SK-N-SH (cell line): ENCODE measurements around the gene PDZRN4. TPM values are rescaled to one million over a fixed set of nuclear protein-coding genes. Genes with fewer than 3 reads are reported as not detected.
A peak's percentile ranks its signal among the peaks of the same experiment; 100 is the strongest.

Experiments
- CTCF ChIA-PET: fragments of 300-600, 350-600 bp; formaldehyde crosslinking; extraction: SDS; loops from one replicate; lab custom pipeline; 2021; lab: Yijun Ruan, JAX
- POLR2A ChIA-PET: fragments of 350-600 bp; sonication (Branson Sonifier 250); formaldehyde crosslinking; extraction: SDS; loops from one replicate; lab custom pipeline; 2020; ENCODE audit warnings: antibody characterized with exemption, inconsistent platforms; lab: Yijun Ruan, JAX
- DNase-seq: peaks from one replicate; pipeline ENCODE4 v3.0.0; 2012
- H2AFZ ChIP-seq: fragments of 200-600 bp; sonication (generic); 2 replicates; pipeline ENCODE4 v1.8.1; 2016; ENCODE audit warnings: antibody characterized with exemption, mild to moderate bottlenecking, low read depth
- H3F3A ChIP-seq: fragments of 200-600 bp; sonication (generic); replicated peaks from 2 replicates; pipeline ENCODE3; 2016; ENCODE audit warnings: antibody characterized with exemption, mild to moderate bottlenecking; ENCODE audit not compliant: insufficient read depth
- H3K27ac ChIP-seq, 2 experiments: fragments of 200-500 bp in 1 of 2; fragments of 200-600 bp in 1 of 2; sonication (Bioruptor generic) in 1 of 2; sonication (generic), shearing (Covaris generic) in 1 of 2; 2 replicates each; pipeline versions ENCODE4 v1.5.1 to v1.6.1; 2014 to 2016; ENCODE audit warnings: low read depth in 2 of 2, inconsistent platforms in 1 of 2, low read length in 1 of 2, mild to moderate bottlenecking in 1 of 2, mixed read lengths in 1 of 2
- H3K27me3 ChIP-seq: fragments of 200-600 bp; sonication (generic), shearing (Covaris generic); 2 replicates; pipeline ENCODE4 v1.6.1; 2016; ENCODE audit warnings: mixed run types; ENCODE audit not compliant: insufficient read depth
- H3K36me3 ChIP-seq, 2 experiments: fragments of 200-500 bp in 1 of 2; fragments of 200-600 bp in 1 of 2; sonication (Bioruptor generic) in 1 of 2; sonication (generic) in 1 of 2; replicated peaks in 1 of 2; 2 replicates each; pipeline versions ENCODE3 to v1.5.1; 2014 to 2016; ENCODE audit warnings: low read length in 1 of 2, mild to moderate bottlenecking in 1 of 2; ENCODE audit not compliant: insufficient read depth in 2 of 2, control insufficient read depth in 1 of 2
- H3K4me1 ChIP-seq, 2 experiments: fragments of 200-500 bp in 1 of 2; fragments of 200-600 bp in 1 of 2; sonication (Bioruptor generic) in 1 of 2; sonication (generic), shearing (Covaris generic) in 1 of 2; 2 replicates each; pipeline versions ENCODE4 v1.5.1 to v1.6.1; 2014 to 2016; ENCODE audit warnings: low read depth in 1 of 2, low read length in 1 of 2, mixed run types in 1 of 2; ENCODE audit not compliant: insufficient read depth in 2 of 2, control insufficient read depth in 1 of 2
- H3K4me2 ChIP-seq: fragments of 200-600 bp; sonication (generic), shearing (Covaris generic); 2 replicates; pipeline ENCODE4 v1.6.1; 2017; ENCODE audit warnings: mixed run types
- H3K4me3 ChIP-seq, 2 experiments: fragments of 200-500 bp in 1 of 2; fragments of 200-600 bp in 1 of 2; sonication (Bioruptor generic) in 1 of 2; sonication (generic), shearing (Covaris generic) in 1 of 2; 2 replicates each; pipeline versions ENCODE4 v1.5.1 to v1.8.1; 2014 to 2016; ENCODE audit warnings: low read depth in 2 of 2, inconsistent platforms in 1 of 2, low read length in 1 of 2, mild to moderate bottlenecking in 1 of 2, mixed read lengths in 1 of 2, moderate library complexity in 1 of 2
- H3K79me2 ChIP-seq: fragments of 200-600 bp; sonication (generic); 2 replicates; pipeline ENCODE4 v1.8.1; 2017; ENCODE audit warnings: mild to moderate bottlenecking; ENCODE audit not compliant: insufficient read depth
- H3K9ac ChIP-seq: fragments of 200-600 bp; sonication (generic); 2 replicates; pipeline ENCODE4 v1.6.1; 2017; ENCODE audit warnings: mixed run types
- H3K9me2 ChIP-seq: fragments of 200-600 bp; sonication (generic); 2 replicates; pipeline ENCODE4 v1.6.1; 2017; ENCODE audit warnings: mixed run types
- H3K9me3 ChIP-seq: fragments of 200-600 bp; sonication (generic); 2 replicates; pipeline ENCODE4 v1.6.1; 2017; ENCODE audit warnings: mixed run types, mild to moderate bottlenecking, moderate library complexity
- H4K20me1 ChIP-seq: fragments of 200-600 bp; sonication (generic); 2 replicates; pipeline ENCODE4 v1.6.1; 2017; ENCODE audit warnings: mild to moderate bottlenecking, mixed run types; ENCODE audit not compliant: insufficient read depth
- CHD2 ChIP-seq: fragments of 150-350 bp; IDR thresholded peaks from 2 replicates; pipeline ENCODE4 v1.6.1; 2018; ENCODE audit warnings: low read length; ENCODE audit not compliant: partially characterized antibody
- ELF1 ChIP-seq: IDR thresholded peaks from 2 replicates; pipeline ENCODE4 v1.4.0; 2012
- EP300 ChIP-seq, 2 experiments: IDR thresholded peaks; 2 replicates each; pipeline versions ENCODE4 v1.4.0 to v1.6.1; 2012; ENCODE audit warnings: borderline replicate concordance in 1 of 2, low read depth in 1 of 2, low read length in 1 of 2
- EZH2phosphoT487 ChIP-seq: fragments of 200-600 bp; sonication (generic); IDR thresholded peaks from 2 replicates; pipeline ENCODE4 v1.6.1; 2017; ENCODE audit warnings: low read depth, mixed run types, mild to moderate bottlenecking, antibody characterized with exemption, moderate library complexity, borderline replicate concordance
- FOSL2 ChIP-seq: IDR thresholded peaks from 2 replicates; pipeline ENCODE4 v1.4.0; 2012; ENCODE audit warnings: low read depth, mild to moderate bottlenecking, moderate library complexity, borderline replicate concordance
- FOXJ3 ChIP-seq: sonication (generic); formaldehyde crosslinking; IDR thresholded peaks from 2 replicates; pipeline ENCODE4 v1.5.1; 2020; ENCODE audit warnings: mild to moderate bottlenecking, missing genetic modification reagents
- FOXM1 ChIP-seq: IDR thresholded peaks from 2 replicates; pipeline ENCODE4 v1.4.0; 2012; ENCODE audit warnings: low read depth, mild to moderate bottlenecking
- GABPA ChIP-seq: IDR thresholded peaks from 2 replicates; pipeline ENCODE4 v1.4.0; 2012; ENCODE audit warnings: low read depth, mild to moderate bottlenecking
- GATA2 ChIP-seq: sonication (generic); formaldehyde crosslinking; IDR thresholded peaks from 2 replicates; pipeline ENCODE4 v1.5.0; 2020; ENCODE audit warnings: mild to moderate bottlenecking, missing genetic modification reagents
- JUND ChIP-seq: IDR thresholded peaks from 2 replicates; pipeline ENCODE4 v1.4.0; 2012
- MEF2A ChIP-seq: IDR thresholded peaks from 2 replicates; pipeline ENCODE4 v1.4.0; 2012; ENCODE audit warnings: low read depth, borderline replicate concordance
- MXI1 ChIP-seq: IDR thresholded peaks from 2 replicates; pipeline ENCODE4 v1.6.1; 2012; ENCODE audit warnings: mild to moderate bottlenecking, low read depth, low read length, improper control_type of control experiment
- NFIC ChIP-seq: IDR thresholded peaks from 2 replicates; pipeline ENCODE4 v1.4.0; 2012; ENCODE audit warnings: borderline replicate concordance
- POLR2AphosphoS5 ChIP-seq: IDR thresholded peaks from 2 replicates; pipeline ENCODE4 v1.6.1; 2012; ENCODE audit warnings: low read depth, low read length
- RCOR1 ChIP-seq: fragments of 150-350 bp; IDR thresholded peaks from 2 replicates; pipeline ENCODE4 v1.6.1; 2017; ENCODE audit warnings: antibody characterized with exemption, low read length
- RFX5 ChIP-seq: IDR thresholded peaks from 2 replicates; pipeline ENCODE4 v1.6.1; 2012; ENCODE audit warnings: mild to moderate bottlenecking, improper control_type of control experiment, low read length
- RXRA ChIP-seq: IDR thresholded peaks from 2 replicates; pipeline ENCODE4 v1.4.0; 2012; ENCODE audit warnings: low read depth, mild to moderate bottlenecking, borderline replicate concordance
- SIN3A ChIP-seq: IDR thresholded peaks from 2 replicates; pipeline ENCODE4 v1.6.1; 2012; ENCODE audit warnings: low read depth, mild to moderate bottlenecking, low read length, moderate library complexity, borderline replicate concordance
- SMC3 ChIP-seq: IDR thresholded peaks from 2 replicates; pipeline ENCODE4 v1.6.1; 2012; ENCODE audit warnings: low read depth, low read length, improper control_type of control experiment
- TAF1 ChIP-seq: IDR thresholded peaks from 2 replicates; pipeline ENCODE4 v1.6.1; 2012; ENCODE audit warnings: low read depth, mild to moderate bottlenecking, low read length, moderate library complexity, borderline replicate concordance
- TCF12 ChIP-seq: IDR thresholded peaks from 2 replicates; pipeline ENCODE4 v1.4.0; 2012
- TEAD4 ChIP-seq: IDR thresholded peaks from 2 replicates; pipeline ENCODE4 v1.4.0; 2012; ENCODE audit warnings: mild to moderate bottlenecking, borderline replicate concordance; ENCODE audit not compliant: insufficient read depth
- USF1 ChIP-seq: IDR thresholded peaks from 2 replicates; pipeline ENCODE4 v1.4.0; 2012; ENCODE audit warnings: low read depth, borderline replicate concordance
- WGBS: methylation state at CpG from one replicate; pipeline ENCODE4 v1.1.6; 2017; ENCODE audit warnings: low lambda C conversion rate; 5-methylcytosine and 5-hydroxymethylcytosine counted together
- polyA plus RNA-seq, 3 experiments: library from polyadenylated mRNA; depleted of rRNA; stranded (reverse); fragments of >200 nt; gene quantifications; 2 replicates each; pipeline ENCODE4 v1.2.3, GENCODE V29; 2012
- TF ChIP-seq, protein P1 (sequence below): IDR thresholded peaks from 2 replicates; pipeline ENCODE4 v1.4.0; 2012; ENCODE audit warnings: low read depth, borderline replicate concordance
- TF ChIP-seq, protein P2 (sequence below): IDR thresholded peaks from 2 replicates; pipeline ENCODE4 v1.6.1; 2012; ENCODE audit warnings: mild to moderate bottlenecking, low read depth, low read length, moderate library complexity
- TF ChIP-seq, protein P3 (sequence below): fragments of 150-350 bp; IDR thresholded peaks from 2 replicates; pipeline ENCODE4 v1.6.1; 2016; ENCODE audit warnings: mild to moderate bottlenecking, low read depth, low read length

Gene PDZRN4
- polyA plus RNA-seq, 1 of the 3 experiments (the other 2 are of a cell fraction): 0.02 TPM

DNA sequence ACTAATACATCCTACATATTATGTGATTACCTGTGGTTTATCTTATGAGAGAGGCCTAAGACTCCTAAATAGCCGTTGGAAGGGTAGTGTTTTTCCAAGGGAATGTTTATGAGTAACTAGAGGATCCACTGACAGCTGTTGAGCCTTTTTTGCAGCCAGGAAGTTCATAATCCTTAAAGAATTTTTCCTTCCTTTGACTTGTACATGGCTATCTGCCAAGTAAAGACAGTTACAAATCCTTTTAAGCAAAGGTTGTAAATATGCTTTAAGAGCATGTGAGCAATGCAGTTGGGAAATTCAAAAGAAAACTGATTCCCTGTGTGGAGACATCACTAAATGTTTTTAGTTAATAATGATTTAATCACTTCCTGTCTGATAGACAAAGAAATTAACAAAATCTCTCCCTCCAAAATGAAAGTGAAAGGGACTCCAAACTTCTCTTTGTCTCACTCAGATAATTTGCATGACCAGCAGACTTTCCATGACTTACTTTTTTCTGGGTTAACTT lies 333.8 kb downstream of the PDZRN4 start (continued):
- TF ChIP-seq USF1: no peak
- no peak for TF ChIP-seq RCOR1
- peak; percentile 58; the same call in 1 of the 2 replicates for TF ChIP-seq FOSL2
- TF ChIP-seq TAF1: no peak
- peak; percentile 79 for TF ChIP-seq JUND
- TF ChIP-seq RFX5: no peak
- no peak for TF ChIP-seq GATA2 (CRISPR knock-in tag)
- peak; percentile 96 for TF ChIP-seq NFIC
- 0 out of 2 replicates have a peak, but pooled peaks have one; percentile 17 for TF ChIP-seq ELF1
- TF ChIP-seq, protein P1, sequence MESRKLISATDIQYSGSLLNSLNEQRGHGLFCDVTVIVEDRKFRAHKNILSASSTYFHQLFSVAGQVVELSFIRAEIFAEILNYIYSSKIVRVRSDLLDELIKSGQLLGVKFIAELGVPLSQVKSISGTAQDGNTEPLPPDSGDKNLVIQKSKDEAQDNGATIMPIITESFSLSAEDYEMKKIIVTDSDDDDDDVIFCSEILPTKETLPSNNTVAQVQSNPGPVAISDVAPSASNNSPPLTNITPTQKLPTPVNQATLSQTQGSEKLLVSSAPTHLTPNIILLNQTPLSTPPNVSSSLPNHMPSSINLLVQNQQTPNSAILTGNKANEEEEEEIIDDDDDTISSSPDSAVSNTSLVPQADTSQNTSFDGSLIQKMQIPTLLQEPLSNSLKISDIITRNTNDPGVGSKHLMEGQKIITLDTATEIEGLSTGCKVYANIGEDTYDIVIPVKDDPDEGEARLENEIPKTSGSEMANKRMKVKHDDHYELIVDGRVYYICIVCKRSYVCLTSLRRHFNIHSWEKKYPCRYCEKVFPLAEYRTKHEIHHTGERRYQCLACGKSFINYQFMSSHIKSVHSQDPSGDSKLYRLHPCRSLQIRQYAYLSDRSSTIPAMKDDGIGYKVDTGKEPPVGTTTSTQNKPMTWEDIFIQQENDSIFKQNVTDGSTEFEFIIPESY: peak; percentile 59; the same call in 1 of the 2 replicates
- peak; percentile 21; the same call in 1 of the 2 replicates for TF ChIP-seq GABPA
- no peak for TF ChIP-seq FOXJ3 (CRISPR knock-in tag)
- TF ChIP-seq TCF12: peak; percentile 93
- TF ChIP-seq SIN3A: 0 out of 2 replicates have a peak, but pooled peaks have one; percentile 65
- peak; percentile 90 for TF ChIP-seq TEAD4
- no peak for TF ChIP-seq EZH2phosphoT487
- peak; percentile 71; the same call in 1 of the 2 replicates for TF ChIP-seq POLR2AphosphoS5

GRCh38 chr12:41527062-41527461 lies 338.9 kb downstream of the PDZRN4 start:
- WGBS: 61% methylated on average over 2 of the region's 2 CpGs
- Histone ChIP-seq H3K9ac (no peak overlapping the region), H3K27ac (peak overlapping the region in 1 of 2 experiments; percentile 71; a peak in 1 of 4 replicates), H3K4me1 (peaks cover 3 to 7% of the 10 kb centered on the region in 2 experiments; a peak in 2 of 4 replicates), H3F3A (no peaks in the 10 kb centered on the region), H3K79me2 (no peaks in the 10 kb centered on the region), H3K27me3 (no peaks in the 10 kb centered on the region), H2AFZ (no peak overlapping the region), H3K9me2 (no peaks in the 10 kb centered on the region), H3K36me3 (no peaks in the 10 kb centered on the region), H3K9me3 (no peaks in the 10 kb centered on the region), H3K4me2 (no peak overlapping the region), H4K20me1 (no peaks in the 10 kb centered on the region), H3K4me3 (no peak overlapping the region)
- DNase-seq: no peak
- ChIA-PET CTCF (no interaction called here), POLR2A (no interaction called here)
- TF ChIP-seq RXRA: no peak
- no peak for TF ChIP-seq TEAD4
- TF ChIP-seq GABPA: no peak
- TF ChIP-seq POLR2AphosphoS5: no peak
- TF ChIP-seq, protein P2, sequence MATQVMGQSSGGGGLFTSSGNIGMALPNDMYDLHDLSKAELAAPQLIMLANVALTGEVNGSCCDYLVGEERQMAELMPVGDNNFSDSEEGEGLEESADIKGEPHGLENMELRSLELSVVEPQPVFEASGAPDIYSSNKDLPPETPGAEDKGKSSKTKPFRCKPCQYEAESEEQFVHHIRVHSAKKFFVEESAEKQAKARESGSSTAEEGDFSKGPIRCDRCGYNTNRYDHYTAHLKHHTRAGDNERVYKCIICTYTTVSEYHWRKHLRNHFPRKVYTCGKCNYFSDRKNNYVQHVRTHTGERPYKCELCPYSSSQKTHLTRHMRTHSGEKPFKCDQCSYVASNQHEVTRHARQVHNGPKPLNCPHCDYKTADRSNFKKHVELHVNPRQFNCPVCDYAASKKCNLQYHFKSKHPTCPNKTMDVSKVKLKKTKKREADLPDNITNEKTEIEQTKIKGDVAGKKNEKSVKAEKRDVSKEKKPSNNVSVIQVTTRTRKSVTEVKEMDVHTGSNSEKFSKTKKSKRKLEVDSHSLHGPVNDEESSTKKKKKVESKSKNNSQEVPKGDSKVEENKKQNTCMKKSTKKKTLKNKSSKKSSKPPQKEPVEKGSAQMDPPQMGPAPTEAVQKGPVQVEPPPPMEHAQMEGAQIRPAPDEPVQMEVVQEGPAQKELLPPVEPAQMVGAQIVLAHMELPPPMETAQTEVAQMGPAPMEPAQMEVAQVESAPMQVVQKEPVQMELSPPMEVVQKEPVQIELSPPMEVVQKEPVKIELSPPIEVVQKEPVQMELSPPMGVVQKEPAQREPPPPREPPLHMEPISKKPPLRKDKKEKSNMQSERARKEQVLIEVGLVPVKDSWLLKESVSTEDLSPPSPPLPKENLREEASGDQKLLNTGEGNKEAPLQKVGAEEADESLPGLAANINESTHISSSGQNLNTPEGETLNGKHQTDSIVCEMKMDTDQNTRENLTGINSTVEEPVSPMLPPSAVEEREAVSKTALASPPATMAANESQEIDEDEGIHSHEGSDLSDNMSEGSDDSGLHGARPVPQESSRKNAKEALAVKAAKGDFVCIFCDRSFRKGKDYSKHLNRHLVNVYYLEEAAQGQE: no peak
- TF ChIP-seq FOXM1: no peak
- TF ChIP-seq NFIC: no peak
- TF ChIP-seq, protein P3, sequence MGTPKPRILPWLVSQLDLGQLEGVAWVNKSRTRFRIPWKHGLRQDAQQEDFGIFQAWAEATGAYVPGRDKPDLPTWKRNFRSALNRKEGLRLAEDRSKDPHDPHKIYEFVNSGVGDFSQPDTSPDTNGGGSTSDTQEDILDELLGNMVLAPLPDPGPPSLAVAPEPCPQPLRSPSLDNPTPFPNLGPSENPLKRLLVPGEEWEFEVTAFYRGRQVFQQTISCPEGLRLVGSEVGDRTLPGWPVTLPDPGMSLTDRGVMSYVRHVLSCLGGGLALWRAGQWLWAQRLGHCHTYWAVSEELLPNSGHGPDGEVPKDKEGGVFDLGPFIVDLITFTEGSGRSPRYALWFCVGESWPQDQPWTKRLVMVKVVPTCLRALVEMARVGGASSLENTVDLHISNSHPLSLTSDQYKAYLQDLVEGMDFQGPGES: no peak
- no peak for TF ChIP-seq MXI1
- TF ChIP-seq GATA2 (CRISPR knock-in tag): no peak
- no peak for TF ChIP-seq SMC3
- no peak for TF ChIP-seq CHD2
- no peak for TF ChIP-seq MEF2A
- TF ChIP-seq RCOR1: no peak
- no peak for TF ChIP-seq EP300 (IDR thresholded peaks at IDR 0.05; ENCODE audit: borderline replicate concordance in 1 of 2, low read depth in 1 of 2, low read length in 1 of 2)
